ENCODE data around the gene SPOCK1. TPM values are rescaled to one million over a fixed set of nuclear protein-coding genes. Genes with fewer than 3 reads are reported as not detected.

SPOCK1 gene
- total and polyA plus RNA-seq, 12 donors = 13.7 to 70.3 (median 28.6) TPM

DNA sequence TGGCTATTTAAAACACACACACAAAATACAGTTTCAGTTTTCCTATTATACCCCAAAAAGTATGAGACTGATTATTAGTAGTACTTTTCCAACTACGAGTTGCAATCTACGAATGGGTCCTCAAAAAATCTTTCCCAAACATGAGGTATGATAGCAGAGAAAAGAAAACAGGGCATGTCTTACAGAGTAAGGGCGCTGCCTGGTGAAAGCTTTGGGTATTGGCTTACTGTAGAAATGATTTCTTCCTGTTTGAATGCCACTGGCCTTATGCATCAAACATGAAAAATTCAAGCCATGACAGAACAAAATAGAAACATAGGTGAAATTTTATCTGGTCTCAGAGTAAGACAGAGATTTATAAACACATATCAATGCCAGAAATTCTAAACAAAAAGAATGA, 448.0 kb downstream of the SPOCK1 start:
- DNase-seq (no peak), ATAC-seq (peak in 1 of 8 donors; percentile 55)
- Histone ChIP-seq H3K36me3 (no peaks in the 10 kb centered on the region), H3K4me3 (no peak overlapping the region), H3K4me1 (peaks cover 0 to 6% (median 0%) of the 10 kb centered on the region in 9 donors), H3K27ac (no peak overlapping the region), H3K27me3 (no peaks in the 10 kb centered on the region), H3K9me3 (no peaks in the 10 kb centered on the region)
- intact Hi-C loops (cut with DNase I) = loop anchor here in 9 of 10 donors (2.0 to 10.0 kb wide), 4 partner anchors 246 to 250 kb away; no protein-coding TSS in a partner anchor
- 63 to 76% methylated on average over 3 of the region's 3 CpGs for WGBS, 2 donors
- TF ChIP-seq, protein P1, sequence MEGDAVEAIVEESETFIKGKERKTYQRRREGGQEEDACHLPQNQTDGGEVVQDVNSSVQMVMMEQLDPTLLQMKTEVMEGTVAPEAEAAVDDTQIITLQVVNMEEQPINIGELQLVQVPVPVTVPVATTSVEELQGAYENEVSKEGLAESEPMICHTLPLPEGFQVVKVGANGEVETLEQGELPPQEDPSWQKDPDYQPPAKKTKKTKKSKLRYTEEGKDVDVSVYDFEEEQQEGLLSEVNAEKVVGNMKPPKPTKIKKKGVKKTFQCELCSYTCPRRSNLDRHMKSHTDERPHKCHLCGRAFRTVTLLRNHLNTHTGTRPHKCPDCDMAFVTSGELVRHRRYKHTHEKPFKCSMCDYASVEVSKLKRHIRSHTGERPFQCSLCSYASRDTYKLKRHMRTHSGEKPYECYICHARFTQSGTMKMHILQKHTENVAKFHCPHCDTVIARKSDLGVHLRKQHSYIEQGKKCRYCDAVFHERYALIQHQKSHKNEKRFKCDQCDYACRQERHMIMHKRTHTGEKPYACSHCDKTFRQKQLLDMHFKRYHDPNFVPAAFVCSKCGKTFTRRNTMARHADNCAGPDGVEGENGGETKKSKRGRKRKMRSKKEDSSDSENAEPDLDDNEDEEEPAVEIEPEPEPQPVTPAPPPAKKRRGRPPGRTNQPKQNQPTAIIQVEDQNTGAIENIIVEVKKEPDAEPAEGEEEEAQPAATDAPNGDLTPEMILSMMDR (IDR thresholded peaks at IDR 0.05) = peak in 7 of 9 donors; percentile 23 to 53 (median 40)

DNA sequence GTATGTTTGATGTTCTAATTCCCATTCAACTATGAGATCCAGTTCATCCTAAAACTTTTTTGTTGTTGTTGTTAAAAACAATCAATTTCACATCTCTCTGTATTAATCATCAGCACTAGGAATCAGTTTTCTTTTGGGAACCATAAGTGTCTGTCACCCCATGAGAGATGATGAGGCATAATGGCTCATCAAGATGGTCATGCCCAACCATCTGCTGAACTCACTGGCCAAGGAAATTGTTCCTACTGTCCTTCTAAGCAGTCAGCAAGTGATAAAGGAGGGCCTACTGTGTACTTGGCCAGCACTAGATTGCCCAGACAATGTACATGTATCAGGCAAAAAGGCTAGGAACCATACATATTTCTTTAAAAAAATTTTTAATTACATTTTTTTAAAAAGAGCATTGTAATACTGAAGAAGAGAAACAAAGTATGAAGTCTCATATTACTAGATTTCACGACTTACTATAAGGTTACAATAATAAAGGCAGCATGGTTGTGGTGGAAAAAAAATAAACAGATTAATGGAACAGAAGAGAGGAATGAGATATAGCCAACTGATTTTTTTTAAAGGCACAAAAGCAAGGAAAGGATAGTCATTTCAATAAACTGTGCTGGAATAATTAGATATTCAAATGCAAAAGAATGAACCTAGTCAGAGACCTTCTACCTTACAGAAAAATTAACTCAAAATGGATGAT, 458.3 kb downstream of the SPOCK1 start:
- H3K4me3 ChIP-seq = no peak overlapping the region
- DNase-seq (no peak), ATAC-seq (no peak)
- intact Hi-C loops (cut with DNase I) = no loop called here
- H3K9me3 ChIP-seq = peaks cover 0 to 33% (median 9%) of the 10 kb centered on the region in 11 donors
- no peak overlapping the region for H3K27ac ChIP-seq
- WGBS, 2 donors = 62 to 78% methylated on average over 1 of the region's 1 CpG
- H3K4me1 ChIP-seq = no peaks in the 10 kb centered on the region
- H3K36me3 ChIP-seq = no peaks in the 10 kb centered on the region
- TF ChIP-seq, protein P1 (IDR thresholded peaks at IDR 0.05) = no peak
- no peaks in the 10 kb centered on the region for H3K27me3 ChIP-seq

DNA sequence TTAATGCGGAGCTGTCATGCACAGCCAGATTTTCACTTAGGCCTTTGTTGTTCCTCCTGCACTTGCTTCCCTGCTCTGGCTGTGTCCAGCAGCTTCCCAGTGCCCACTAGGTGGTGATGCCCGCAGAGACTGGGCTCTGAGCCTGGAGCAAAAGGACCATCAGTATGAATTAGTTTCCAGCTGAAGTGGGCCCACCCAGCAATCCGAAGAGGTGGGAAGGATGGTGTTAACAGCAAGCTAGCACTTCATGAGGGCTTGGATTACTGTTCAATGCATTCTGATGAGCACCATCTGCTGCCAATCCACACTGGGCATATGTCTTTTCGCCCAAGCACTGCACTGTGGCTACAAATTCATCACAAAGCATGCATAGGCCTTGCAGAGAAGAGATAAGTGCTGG, 459.1 kb downstream of the SPOCK1 start:
- Histone ChIP-seq H3K4me1 (no peaks in the 10 kb centered on the region), H3K27me3 (no peaks in the 10 kb centered on the region), H3K36me3 (no peaks in the 10 kb centered on the region), H3K27ac (no peak overlapping the region), H3K9me3 (peaks cover 0 to 33% (median 9%) of the 10 kb centered on the region in 11 donors), H3K4me3 (no peak overlapping the region)
- 72% methylated on average over 4 of the region's 4 CpGs for WGBS, 2 donors
- ATAC-seq (no peak), DNase-seq (no peak)
- intact Hi-C loops (cut with DNase I) = no loop called here
- TF ChIP-seq, protein P1 (IDR thresholded peaks at IDR 0.05) = no peak

DNA sequence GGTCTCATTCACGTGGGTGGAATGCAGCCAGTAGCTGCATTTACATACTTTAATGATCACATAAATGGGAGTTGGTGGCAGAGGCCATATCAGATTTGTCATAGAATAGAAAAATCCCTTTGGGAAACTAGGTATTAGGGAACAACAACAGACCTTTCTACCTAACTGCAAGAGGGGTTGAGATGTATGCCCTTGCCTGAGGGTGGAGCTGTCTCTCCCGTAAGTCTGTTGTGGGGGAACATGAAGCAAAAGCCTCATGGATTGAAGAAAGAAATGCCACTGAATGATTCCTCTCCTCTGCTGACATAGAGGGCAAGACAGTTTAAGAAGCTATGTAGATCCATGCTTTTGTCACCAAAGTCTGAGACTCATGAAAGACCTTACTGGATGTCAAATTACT, 461.3 kb downstream of the SPOCK1 start:
- TF ChIP-seq, protein P1 (IDR thresholded peaks at IDR 0.05) = no peak
- H3K4me3 ChIP-seq = no peak overlapping the region
- ATAC-seq (no peak), DNase-seq (no peak)
- H3K27ac ChIP-seq = no peak overlapping the region
- intact Hi-C loops (cut with DNase I) = no loop called here
- no peaks in the 10 kb centered on the region for H3K36me3 ChIP-seq
- no peaks in the 10 kb centered on the region for H3K27me3 ChIP-seq
- H3K9me3 ChIP-seq = peaks cover 0 to 20% (median 6%) of the 10 kb centered on the region in 11 donors
- WGBS, 2 donors = 65 to 72% methylated on average over 2 of the region's 2 CpGs
- H3K4me1 ChIP-seq = no peaks in the 10 kb centered on the region
